GM18499 (cell line): ENCODE results near the gene CCNQ.
A peak's percentile ranks its signal among the peaks of the same experiment; 100 is the strongest.

Experiments used
- ATAC-seq: cut with Tn5 transposase; IDR thresholded peaks from one replicate; pipeline ENCODE4 v1.9.1; 2021; ENCODE audit warnings: moderate number of reproducible peaks; ENCODE audit not compliant: insufficient read depth, unreplicated experiment

The CCNQ gene

DNA sequence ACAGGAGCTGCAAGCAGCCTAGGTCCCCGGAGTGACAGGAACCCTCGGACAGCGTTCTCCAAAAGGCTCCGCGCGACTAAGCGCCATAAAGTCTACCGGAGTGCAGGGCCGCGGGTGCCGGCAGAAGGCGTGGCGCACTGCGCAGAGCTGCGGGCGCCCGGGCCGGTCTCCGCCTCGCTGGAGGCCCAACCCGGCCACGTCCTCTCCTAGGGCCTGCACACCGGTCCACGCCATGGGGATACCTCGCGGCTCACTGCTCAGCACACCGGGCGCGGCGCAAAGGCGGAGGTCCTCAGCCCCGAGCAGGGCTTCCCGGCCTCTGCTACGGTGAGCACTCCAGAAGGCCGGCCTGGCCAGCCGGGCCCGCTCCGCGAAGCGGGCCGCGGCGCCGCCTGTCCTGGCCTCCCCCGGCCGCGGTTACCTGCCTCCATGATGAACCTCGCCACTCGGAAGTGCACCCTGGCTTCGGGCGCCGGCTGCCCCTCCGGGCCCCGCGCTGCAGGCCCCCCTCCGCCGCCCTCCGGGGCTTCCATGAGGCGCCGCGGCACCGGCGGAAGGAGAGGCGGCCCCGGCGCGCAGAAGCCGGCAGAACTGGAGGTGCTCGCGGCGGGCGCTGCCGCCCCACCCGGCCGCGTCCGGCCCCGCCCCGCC is at the start of gene CCNQ:
CCNQ (minus strand) TSS at position 599 of the 651 bp plus-strand sequence; CDS start at position 533, 66 bp downstream.
- peak; percentile 12 for ATAC-seq

DNA sequence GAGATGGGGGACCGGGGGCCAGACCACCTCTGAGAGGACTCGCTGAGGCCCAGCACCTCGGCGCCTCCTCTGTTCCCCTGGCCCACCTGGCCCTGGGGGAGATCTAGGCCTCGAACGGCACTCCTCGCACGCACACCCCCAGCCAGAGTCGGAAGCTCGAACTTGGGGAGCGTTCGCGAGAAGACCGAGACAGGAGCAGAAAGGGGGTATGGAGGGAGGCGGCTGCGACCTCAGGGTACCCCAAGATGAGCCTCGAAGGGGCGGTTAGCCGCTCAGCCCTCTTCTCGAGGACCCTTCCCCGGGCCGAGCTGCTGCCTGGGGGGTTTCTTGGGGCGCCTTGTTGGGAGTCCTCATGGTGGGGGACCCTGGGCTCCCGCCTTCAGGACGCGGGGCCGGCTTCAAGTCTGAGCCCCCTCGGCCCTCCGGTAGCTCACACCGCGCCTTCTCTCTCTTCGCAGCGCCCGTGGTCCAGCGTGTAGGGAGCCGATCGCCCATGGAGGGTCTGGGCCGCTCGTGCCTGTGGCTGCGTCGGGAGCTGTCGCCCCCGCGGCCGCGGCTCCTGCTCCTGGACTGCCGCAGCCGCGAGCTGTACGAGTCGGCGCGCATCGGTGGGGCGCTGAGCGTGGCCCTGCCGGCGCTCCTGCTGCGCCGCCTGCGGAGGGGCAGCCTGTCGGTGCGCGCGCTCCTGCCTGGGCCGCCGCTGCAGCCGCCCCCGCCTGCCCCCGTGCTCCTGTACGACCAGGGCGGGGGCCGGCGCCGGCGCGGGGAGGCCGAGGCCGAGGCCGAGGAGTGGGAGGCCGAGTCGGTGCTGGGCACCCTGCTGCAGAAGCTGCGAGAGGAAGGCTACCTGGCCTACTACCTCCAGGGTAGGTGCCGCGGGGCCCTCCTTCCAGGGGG is 48.8 kb upstream of the CCNQ start:
- no peak for ATAC-seq

DNA sequence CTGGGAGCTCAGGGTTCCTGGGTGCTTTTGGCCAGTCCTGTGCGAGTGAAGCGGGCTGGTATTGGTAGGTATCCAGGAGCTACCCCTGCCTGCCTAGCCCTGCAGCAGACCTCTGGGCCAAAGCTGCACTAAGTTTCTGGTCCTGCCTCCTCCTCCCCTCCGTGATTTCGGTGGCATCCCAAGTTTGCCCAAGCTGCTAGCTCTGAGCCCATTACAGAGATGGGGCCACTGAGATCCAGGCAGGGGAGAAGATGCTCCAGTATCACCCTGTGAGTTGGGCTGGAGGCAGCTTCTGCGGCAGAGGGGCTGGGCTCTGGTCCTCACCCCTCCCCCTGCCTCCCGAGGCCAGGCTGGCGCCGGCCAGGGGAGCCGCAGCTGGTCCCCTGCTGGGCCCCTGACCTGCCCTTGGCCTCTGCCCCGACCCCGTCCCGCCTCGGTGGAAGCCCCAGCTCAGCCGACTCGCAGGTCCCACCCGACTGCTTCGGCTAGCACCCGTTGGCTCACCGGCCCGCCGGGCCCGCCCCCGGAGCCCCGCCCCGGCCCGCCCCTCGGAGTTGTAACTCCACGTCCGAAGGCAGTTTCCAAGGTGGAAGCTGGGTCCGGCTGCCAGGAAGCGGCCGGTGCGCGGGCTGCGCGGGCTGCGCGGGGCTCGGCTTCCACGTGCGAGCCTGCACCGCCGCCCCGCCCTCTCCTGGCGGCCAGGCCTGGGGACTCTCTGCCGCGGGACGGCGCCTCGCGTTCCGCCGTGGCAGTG is 47.9 kb upstream of the CCNQ start, which contains the start of gene DUSP9:
DUSP9 (plus strand) TSS at position 584 of the 754 bp plus-strand sequence. CDS start 751 bp downstream, outside the sequence.
- ATAC-seq: no peak

DNA sequence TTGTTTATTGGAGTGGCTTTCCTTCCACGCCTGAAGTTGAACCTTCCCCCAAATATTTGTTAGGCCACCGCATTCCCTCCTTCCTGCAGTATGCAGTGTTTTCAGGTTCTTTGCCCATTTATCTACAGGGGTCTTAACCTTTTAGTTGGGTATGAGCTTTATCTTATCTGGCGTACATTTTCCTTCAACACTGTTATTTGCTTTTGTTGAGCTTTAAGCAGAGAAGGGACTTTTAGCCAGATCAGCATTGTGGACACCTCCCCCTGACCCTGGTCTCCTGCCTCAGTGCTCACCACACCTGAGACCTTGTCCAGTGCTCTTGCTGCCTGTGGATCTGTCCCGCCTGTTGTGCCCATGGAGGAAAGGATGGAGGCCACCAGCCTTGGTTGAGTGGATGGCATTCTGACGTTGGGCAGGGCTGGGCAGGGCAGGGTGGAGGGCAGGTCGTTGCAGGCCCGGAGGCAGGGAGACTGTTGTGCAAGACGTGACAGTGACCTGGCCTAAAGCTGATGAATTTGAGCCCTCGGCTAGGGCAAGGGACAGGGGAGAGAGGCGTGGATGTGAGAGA is 47.1 kb upstream of the CCNQ start:
- no peak for ATAC-seq

DNA sequence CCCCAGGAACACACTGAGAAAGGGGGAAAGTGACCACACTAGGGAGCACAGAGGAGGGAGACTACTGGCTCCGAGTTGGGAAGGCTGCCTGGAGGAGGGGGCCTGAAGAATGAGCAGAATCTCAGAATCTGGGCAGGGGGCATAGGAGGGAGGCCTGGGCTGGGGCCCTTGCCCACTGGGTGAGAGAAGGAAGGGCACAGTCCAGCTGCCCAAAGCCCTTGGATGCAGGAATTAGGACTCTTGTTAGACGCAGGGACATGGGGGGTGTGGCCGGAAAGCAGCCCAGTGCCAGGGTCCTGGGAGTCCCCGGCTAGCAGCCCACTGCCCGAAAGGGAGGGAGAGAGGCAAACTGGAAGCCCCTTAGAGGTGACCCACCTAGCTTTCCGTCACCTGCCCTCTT is 46.2 kb upstream of the CCNQ start:
- no peak for ATAC-seq

DNA sequence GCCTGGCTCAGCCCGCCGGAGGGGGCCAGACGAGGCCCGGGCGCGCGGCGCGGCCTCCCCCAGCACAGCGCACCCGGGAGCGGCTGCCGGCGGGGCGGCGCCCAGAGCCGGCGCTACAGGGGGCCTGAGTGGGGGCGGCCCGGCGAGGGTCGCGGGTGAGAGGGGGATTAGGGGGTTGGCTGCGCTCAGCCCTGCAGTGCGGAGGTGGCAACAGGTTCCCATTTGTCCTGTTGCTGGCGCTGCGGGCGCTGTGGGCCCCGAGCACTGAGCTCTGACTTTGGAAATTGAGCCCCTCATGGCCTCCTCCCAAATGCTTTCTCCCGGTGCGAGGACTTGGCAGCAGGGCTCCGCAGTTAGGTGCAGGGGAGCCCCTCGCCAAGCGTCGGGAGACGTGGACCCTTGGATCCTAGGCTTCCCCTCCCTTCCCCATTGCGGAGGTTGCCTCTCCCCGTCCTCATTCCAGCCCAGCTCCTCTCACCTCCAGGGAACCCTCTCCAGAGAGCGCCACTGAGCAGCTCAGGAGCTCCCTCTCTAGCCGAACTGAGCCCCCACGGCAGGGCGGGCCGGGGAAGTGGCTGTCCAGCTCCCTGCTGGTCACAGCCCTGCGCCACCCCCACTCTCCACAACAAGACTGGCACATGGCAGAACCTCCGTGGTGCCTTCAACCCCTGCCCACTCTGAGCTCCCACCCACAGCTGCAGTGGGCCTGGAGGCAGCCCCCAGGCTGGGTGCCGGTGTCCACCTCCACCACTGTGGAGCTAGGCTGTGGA is 45.6 kb upstream of the CCNQ start:
- no peak for ATAC-seq

DNA sequence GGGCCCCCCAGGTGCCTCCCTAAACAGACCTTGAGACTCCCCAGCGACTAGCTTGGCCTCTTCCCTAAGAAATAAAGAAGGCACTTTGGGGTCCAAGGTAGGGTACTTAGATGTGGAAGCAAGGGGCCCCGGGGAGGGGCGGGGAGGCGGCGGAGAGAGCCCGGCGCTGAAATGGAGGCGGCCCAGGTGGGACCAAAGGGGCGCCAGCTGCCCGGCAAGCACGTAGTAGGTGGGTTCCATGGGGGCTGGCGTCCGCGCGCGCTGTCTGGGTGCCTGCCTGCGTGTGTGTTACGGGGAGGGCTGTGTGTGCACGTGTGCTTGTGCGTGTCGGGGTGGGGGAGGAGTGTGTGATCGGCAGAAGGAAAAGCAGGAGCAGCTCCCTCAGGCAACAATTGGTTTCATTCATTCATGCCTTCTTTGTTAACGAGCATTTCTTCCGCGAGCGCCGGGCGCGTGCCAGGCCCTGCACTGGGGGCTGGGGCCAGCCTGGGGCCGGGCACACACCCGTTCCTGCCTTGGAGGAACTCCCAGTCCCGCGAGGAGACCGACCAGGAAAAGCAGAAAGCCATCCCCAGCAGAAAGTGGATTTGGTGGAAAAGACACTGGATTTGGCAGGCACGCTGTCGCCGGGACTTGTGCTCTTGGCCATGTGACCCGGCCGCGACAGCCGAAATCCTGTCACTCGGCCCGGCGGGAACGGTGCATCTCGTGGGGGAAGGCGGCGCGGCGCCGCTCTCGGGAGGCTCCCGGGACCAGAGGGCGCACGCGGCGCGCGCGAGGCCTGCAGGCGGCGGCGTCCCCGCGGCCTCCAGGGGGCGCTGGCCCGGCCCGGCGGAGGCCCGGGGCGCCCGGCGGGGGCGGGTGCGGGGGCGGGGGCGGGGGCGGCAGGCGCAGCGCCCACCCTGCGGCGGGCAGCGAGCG is 44.8 kb upstream of the CCNQ start:
- ATAC-seq: no peak

DNA sequence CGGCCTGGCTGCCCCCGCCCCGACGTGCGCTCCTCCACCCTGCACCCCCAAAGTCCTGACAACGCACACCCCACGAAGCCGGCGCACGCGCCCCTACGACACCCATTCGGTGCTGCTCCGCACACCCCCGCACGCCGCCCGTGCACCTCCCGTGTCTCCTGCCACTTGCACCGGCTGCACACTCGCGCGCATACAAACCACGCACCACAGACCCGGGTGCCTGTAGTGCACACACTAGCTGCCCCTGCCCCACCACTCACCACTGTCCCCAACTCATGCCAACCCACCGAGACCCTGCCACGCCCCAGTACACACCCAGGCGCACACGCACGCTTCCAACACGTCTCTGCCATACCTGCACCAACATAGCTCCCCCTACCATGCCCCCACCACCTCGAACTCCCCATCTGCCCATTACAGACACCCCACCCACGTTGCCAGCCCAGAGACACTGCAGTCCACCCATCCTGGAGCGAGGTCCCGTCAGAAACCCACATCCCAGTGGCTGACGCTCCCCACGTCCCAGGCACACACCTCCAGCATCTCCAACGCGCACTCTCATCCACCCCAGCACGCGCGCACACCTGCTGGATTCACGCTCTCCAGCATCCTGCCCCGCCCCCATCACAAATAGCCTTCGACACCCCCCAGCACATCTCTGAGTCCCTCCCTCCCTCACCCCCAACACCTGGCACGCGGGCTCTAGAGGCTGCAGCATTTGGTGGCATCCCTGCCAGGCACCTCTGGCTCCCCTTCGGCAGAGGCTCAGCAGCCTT is 43.9 kb upstream of the CCNQ start:
- ATAC-seq: no peak

DNA sequence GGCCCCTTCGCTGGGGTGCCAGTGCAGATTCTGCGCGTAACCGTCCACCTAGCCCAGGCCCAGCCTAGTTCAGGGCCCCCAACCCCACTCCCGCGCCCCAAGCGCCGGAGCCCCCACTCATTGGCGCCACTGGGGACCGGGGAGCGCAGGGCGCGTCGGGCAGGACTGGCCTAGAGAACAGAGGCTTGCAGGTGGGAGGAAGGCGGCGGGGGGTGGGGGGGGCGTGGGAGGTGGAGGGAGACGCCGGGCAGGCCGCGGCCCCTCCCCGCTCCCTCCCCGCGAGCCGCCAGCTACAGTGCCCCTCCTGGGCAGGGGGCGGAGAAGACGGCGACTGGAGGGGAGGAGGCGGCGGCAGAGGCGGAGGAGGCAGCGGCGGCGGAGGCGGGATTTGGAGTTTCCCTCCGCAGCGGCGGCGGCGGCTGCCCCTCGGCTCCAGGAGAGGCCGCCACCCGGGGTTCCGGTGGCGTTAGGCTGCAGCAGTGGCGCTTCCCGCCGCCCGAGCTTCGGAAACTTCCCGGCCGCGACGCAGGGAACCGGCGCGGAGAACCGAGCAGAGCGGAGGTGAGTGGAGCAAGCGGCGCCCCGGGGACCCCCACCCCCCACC is 43.2 kb upstream of the CCNQ start:
- no peak for ATAC-seq

DNA sequence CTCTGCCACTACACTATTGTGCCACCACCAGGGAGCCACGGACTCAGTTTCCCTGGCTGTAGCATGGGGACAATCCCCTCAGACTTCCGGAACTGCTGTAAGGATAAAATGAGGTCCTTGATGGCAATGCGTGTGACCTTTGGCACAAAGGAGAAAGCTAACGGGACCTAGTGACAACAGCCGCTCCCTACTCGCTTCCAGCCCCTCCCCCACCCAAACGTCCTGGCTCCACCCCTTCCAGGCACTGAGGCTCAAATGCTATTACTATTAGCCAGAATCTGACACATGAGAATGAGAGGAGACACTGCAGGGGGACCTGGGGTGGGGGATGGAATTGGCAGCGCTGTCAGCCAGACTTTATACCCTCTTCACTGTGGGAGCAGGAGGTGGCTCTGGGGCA is 42.7 kb upstream of the CCNQ start:
- ATAC-seq: no peak

DNA sequence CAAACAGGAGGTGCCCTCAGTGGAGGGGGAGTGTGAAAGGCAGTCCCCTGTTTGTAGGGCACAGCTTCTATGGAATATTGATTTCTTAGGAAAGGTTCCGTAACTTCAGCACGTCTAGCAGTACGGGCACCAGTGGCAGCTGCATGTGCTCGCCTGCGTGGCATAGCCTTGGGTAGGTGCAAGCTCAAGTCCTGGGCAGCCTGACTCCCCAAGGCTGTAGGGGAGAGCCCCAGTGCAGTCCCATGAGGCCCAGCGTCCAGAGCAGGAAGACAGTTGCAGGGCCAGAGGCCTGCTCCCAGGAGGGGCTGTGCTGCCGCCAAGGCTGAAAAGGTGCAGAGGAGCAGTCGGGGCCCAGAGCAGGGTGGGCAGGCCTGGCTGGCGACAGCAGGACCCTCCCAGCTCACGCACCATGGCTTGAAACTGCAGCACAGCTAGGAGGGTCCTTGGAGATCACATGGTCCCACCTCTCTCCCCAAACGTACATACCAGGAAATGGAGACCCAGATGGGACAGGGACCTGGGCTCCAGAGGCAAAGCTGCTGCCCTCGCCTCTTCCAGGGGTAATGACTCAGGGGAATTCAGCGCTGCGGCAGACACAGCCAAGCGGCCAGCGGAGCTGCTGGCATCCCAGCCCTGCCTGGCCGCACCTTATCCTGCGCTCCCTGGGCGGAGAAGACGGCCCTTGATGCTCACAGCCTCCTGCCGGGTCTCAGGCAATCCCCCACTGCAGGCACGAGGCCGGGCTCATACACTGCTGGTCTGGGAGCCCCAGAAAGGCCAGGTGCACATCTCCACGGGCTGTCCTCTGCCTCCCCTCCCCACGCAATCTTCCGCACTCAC is 42.0 kb upstream of the CCNQ start:
- no peak for ATAC-seq

DNA sequence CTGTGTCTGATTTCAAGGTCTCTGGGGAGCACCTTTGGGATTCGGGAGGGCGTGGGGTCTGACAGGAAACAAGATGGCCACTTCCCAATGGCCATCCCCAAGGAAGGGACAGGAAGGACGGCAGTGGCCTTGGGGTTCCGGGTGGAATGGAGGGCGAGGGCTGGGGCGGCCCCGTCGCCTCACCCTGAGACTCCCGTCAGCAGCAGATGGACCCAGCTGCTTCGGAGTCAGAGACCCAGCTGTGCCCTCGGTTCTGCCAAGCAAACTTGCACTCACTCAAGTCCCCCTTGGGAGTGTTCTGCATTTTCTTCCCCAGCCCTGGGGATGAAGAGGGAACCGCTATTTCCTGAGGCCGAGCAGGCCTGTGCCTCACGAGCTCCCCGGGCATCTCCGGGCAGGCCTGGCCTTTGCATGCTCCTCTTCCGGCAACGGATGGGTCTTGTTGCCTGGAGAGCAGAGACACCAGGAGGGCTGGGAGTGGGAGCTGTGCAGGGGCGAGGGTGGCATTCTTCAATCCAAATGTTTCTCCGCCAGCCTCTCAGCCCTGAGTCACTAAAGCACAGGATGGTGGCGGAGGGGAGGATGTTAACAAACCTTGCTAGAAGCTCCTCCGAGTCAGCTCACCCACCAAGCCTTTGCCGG is 41.2 kb upstream of the CCNQ start:
- ATAC-seq: no peak

DNA sequence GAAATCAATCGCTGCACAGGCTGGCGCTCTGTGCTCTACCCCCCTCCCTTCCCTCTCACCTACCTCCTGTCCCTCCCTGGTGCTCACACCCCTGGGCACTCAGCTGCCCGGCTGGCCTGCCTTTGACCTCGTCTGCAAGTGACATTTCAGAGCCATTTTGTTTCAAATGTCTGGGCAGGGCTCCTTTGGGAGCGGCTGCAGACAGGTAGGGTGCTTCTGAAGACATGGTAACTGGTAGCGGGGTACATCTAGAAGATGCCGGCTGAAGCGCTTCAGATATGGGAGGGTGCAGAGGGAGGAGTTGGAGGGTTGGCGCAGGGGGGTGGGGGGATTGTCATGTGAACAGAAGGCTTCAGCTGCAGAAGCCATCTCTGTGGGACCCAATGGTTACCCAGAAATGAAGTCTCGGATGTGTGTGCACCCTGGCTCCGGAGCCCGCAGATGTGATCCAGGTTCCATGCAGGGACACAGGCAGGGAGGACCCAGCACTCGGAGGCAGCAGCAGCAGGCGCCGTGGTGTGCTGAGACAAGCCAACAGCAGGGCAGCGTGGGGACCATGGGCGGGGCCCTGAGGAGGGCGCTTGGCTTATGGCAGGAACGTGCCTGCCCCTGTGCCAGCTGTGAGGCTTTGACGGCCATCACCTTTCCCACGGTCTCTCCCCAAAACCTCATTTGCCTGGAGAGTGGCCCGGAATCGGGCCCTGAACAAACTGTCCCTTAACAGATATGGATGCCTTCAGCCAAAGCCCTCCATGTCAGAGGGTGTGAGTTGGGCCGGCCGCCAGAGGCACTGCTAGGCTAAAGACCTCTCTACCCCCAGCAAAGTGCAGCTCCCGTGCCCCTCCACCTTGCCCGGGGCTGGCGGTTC is 40.5 kb upstream of the CCNQ start:
- ATAC-seq: no peak

DNA sequence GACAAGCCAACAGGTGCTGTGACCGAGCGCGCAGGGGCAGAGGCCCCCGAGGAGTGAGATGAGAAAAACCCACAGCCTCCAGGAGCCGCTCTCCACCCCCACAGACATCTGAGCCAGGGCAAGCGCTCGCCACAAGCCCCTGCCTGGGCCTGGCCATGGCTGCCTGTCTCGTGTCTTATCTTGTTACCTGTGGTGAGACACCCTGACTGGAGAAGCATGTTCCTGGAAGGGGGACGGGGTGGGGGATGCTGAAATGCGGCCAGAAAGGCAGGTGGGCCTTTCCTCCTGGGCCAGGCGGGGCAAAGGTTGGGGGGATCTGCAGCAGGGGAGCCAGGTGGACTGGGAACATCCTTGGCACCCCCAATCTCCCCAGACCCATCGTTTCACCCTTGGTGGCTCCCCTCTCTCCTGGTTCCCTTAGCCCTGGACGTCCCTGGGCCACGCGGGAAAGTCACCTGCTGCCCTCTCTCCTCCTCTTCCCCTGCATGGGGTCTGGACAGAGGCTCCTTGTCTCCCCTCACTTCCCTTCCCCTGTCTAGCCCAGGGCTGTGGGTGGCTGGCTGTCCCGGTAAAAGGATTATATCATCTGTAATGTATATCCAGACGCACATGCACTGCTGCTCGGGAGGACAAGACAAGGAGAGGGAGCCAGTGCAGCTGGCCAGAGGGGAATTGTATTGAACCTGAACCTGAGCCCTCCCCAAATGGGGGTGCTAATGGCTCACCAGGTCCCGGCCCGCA is 39.7 kb upstream of the CCNQ start:
- no peak for ATAC-seq

DNA sequence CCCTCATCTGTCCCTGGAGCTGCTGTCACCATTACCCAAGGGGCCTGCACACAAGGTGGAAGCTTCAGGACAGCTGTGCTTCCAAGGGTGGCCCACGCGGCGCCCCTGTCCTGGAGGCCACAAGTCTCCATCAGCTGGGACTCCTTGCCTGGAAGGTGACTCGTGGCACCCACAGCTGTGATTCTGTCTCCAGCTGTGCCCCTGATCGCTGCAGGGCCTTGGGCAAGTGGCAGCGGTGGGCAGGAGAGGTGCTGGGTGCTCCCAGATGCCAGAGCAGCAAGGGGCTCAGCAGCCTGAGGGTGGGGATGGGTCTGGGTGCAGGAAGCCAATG is 39.1 kb upstream of the CCNQ start:
- ATAC-seq: no peak
